HG02759 (cell line): ENCODE data around the gene CTBP2.
"Not testable (repeated sequence)": the region's sequence is repeated elsewhere in the genome, so short reads cannot be mapped to it uniquely, and the experiment has no call there.

ENCODE experiments used
- ATAC-seq: cut with Tn5 transposase; IDR thresholded peaks from one replicate; pipeline ENCODE4 v1.9.1; 2021; ENCODE audit warnings: mild to moderate bottlenecking, moderate library complexity; ENCODE audit not compliant: unreplicated experiment

Gene CTBP2

GRCh38 chr10:125000366-125001312 is 159.7 kb downstream of the CTBP2 start:
- no peak for ATAC-seq

GRCh38 chr10:124999433-125000365 is 160.7 kb downstream of the CTBP2 start:
- no peak for ATAC-seq

- no peak for ATAC-seq
Observed at GRCh38 chr10:124998624-124999291, 161.6 kb downstream of the CTBP2 start.

GRCh38 chr10:124997771-124998623 is 162.4 kb downstream of the CTBP2 start:
- ATAC-seq = no peak

- no peak for ATAC-seq
Observed at GRCh38 chr10:124997306-124997705, 163.1 kb downstream of the CTBP2 start.

GRCh38 chr10:124996854-124997215 is 163.5 kb downstream of the CTBP2 start:
- no peak for ATAC-seq

- no peak for ATAC-seq
Observed at GRCh38 chr10:124996127-124996853, 164.1 kb downstream of the CTBP2 start.

GRCh38 chr10:124995605-124996004 is 164.8 kb downstream of the CTBP2 start:
- ATAC-seq = no peak

GRCh38 chr10:124994573-124995473 is 165.5 kb downstream of the CTBP2 start:
- ATAC-seq = no peak

GRCh38 chr10:124993736-124994451 is 166.5 kb downstream of the CTBP2 start:
- ATAC-seq = no peak

- ATAC-seq = no peak
Observed at GRCh38 chr10:124993345-124993708, 167.0 kb downstream of the CTBP2 start.

- no peak for ATAC-seq
Observed at GRCh38 chr10:124992462-124993344, 167.7 kb downstream of the CTBP2 start.

- no peak for ATAC-seq
Observed at GRCh38 chr10:124991835-124992234, 168.5 kb downstream of the CTBP2 start.

- ATAC-seq = no peak
Observed at GRCh38 chr10:124990671-124991625, 169.4 kb downstream of the CTBP2 start.

- no peak for ATAC-seq
Observed at GRCh38 chr10:124989526-124989925, 170.8 kb downstream of the CTBP2 start.

- not testable (repeated sequence) for ATAC-seq
Observed at GRCh38 chr10:124988753-124989152, 171.6 kb downstream of the CTBP2 start.
